ENCODE measurements around the gene PTGES3L.
A peak's percentile ranks its signal among the peaks of the same experiment; 100 is the strongest.

DNA sequence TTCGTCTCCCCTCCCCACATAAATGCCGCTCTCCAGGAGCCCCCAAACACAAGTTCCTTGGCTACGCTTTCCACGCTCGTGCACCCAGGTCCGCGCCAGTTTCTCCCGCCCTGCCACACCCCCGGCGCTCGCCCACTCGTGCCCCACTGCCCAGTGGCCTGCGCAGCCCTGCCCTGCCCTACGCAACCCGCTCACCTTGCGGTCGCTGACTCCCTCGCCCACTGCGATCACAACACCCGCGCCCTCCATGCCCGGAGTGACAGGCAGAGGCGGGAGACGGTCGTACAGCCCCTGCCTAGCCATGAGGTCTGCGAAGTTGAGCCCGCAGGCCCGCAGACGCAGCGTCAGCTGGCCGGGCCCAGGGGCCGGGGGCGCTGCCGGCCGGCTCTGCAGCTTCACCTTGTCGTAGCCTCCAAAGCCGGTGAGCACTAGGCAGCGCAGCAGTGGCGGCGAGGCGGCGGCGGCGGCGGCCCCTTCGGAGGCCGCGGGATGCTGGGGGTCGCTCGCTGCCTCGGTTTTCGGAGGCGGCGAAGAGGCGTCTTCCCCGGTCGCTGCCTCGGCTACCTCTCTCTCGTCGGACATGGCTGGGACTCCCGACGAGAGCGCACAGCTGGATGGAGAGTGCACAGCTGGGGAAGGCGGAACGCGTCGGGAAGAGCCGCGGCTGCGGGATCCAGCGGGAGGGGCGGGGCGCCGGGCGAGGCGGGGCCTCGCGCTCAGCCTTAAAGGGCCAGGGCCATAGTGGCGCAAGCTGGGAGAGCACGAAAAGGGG lies 42.0 kb upstream of the PTGES3L start, which contains the start of gene VAT1:
- TF ChIP-seq MAX (IDR thresholded peaks at IDR 0.05) (peak; percentile 70), EP300 (IDR thresholded peaks at IDR 0.05; ENCODE audit: low read depth in 2 of 2, low read length in 2 of 2) (no peak), EP300 (CRISPR knock-in tag; IDR thresholded peaks at IDR 0.05; ENCODE audit: borderline replicate concordance) (0 out of 2 replicates have a peak, but pooled peaks have one; percentile 32), FOSL1 (CRISPR knock-in tag; IDR thresholded peaks at IDR 0.05; ENCODE audit: borderline replicate concordance) (peak; percentile 32; the same call in 1 of the 2 replicates), RFX5 (IDR thresholded peaks at IDR 0.05; ENCODE audit: low read depth, low read length) (no peak), SMC3 (IDR thresholded peaks at IDR 0.05; ENCODE audit: low read length) (no peak), SP1 (IDR thresholded peaks at IDR 0.05) (no peak), SP1 (CRISPR knock-in tag; IDR thresholded peaks at IDR 0.05) (peak; percentile 65)
- TF ChIP-seq, protein P1, sequence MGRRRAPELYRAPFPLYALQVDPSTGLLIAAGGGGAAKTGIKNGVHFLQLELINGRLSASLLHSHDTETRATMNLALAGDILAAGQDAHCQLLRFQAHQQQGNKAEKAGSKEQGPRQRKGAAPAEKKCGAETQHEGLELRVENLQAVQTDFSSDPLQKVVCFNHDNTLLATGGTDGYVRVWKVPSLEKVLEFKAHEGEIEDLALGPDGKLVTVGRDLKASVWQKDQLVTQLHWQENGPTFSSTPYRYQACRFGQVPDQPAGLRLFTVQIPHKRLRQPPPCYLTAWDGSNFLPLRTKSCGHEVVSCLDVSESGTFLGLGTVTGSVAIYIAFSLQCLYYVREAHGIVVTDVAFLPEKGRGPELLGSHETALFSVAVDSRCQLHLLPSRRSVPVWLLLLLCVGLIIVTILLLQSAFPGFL (CRISPR knock-in tag; IDR thresholded peaks at IDR 0.05), result peak; percentile 70; the same call in 1 of the 2 replicates

All from HepG2 (cell line).